NCI-H524 (cell line): Measurements from ENCODE around the gene CREB3L4.
"Not testable (repeated sequence)": the region's sequence is repeated elsewhere in the genome, so short reads cannot be mapped to it uniquely, and the experiment has no call there.

Experiments
- DNase-seq, 2 experiments: peaks; one replicate each; lab custom pipeline; 2025; lab: John Stamatoyannopoulos, UW

The CREB3L4 gene

DNA sequence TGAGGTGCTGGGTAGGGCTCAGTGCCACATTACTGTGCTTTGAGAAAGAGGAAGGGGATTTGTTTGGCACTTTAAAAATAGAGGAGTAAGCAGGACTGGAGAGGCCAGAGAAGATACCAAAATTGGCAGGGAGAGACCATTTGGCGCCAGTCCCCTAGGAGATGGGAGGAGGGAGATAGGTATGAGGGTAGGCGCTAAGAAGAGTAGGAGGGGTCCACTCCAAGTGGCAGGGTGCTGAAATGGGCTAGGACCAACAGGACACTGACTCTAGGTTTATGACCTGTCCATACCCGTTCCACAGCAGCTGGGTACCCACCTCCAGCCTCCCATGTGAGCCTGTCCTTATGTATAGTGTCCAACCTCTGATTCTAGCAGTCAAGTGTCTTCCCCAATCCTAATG, 8.2 kb upstream of the CREB3L4 start:
- DNase-seq: no peak

DNA sequence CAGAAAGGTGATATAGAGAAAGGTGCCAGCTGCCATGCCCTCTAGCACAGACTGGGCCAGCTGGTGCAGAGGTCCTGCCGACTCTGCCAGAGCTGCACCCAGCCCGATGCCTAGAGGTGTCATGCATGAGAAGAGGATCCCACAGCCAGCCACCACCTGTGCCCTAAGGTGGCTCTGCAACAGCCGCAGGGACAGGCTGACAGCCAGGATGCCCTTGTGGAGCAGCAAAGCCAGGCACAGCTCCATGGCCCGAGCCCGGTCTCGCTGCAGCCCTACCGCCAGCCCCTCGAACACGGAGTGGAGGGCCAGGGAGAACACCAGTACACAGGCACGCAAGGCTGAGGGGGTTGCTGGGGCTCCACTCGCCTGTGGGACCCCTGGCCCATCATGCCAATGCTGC, 7.5 kb upstream of the CREB3L4 start:
- DNase-seq: no peak

DNA sequence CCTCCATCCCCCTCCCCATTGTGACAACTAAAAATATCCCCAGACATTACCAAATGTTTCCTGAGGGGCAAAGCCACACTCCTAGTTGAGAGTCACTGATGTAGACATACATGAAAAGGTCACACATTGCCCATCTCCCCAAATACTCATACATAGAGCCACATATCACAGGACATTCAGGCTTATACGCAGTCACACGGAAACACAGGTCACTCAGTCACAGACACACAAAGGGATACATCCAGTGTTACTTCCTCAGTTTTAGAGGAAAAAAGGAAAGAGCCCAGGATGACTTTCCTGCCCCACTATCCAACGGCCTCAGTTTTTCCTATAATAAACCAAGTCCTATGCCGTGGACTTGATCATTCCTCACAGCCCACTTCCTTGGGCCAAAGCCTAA, 6.3 kb upstream of the CREB3L4 start:
- no peak for DNase-seq

DNA sequence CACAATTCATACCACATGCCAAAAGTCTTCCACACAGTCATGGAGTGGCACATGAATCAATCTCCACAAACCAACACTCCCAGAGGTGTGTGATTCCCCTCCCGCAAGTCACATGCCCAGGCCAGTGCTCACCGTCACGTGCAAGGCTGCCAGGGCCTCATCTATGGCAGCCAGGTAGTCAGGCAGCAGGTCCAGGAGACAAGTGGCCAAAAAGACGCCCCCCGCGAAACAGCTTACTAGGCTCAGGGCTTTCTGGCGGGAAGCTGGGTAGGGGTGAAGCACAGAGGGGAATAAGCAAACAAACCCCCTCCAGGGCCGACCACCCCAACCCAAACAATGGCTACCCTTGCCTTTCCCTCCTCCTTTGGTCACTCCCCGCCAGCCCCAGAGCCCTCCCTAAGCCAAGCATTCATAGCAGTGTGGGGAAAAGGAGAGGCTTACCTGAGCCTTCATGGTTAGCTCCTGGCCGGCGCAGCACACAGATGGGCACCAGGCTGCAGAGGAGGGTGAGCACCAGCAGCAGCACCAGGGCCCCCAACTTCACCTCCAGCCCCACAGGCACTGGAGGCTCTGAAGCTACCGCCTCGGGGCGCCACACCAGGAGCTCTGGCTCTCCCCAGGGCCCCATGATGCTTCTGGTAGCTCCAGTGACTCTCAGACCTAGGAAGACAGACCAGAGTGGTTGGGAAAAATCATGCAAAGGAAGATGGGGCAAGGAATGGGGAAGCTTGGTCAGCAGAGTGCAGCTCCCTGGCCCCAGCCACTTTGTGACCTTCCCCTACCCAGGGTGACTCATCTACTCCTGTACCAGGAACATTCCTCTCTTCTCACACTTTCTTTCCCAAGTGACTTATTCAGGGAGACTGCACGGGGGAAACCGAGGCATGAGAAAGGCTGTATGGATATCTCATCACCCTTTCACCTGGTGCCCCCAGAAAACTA, 5.3 kb upstream of the CREB3L4 start:
- DNase-seq: no peak

DNA sequence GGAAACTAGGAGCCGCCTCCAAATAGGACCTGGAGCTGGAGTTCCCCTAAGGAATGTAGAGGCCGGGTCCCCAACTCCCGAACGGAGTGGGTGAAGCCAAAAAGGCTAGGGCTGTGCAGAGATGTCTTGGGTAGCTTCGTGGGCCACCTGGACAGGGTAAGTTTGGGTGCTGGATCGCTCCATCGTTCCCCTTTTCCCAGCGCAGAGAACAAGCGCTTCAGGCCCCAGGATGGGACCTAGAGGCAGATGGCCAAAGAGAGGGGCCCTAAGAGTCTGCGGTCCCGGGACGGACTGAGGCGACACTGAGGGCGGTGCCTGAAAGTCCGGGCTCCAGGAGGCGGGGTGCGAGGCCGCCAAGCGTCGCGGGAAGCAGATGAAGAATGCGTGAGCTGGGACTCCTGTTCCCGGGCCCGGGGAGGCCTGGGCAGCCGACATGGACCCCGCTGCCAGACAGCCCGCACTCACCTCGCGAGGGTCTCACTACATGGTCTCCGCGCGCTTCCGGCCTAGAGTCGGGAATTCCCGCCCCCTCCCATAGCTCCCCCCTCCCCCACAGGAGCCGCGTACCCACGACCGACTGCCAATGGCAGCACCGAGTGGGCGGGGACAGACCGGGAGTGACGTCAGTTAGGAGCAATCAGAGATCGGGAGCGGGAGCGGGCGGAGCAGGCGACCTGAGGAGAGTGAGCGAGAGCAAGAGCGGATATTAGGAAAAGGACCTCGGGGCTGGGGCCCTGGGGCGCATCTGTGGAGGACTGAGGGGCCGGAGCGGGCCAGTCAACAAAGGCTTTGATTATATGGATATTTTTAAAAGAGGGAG, 4.5 kb upstream of the CREB3L4 start, which contains the start of gene SLC39A1:
SLC39A1 (minus strand) TSS at position 508 of the 820 bp plus-strand sequence. CDS start 822 bp downstream, outside the sequence.
- peak; percentile 89 to 97 for DNase-seq

DNA sequence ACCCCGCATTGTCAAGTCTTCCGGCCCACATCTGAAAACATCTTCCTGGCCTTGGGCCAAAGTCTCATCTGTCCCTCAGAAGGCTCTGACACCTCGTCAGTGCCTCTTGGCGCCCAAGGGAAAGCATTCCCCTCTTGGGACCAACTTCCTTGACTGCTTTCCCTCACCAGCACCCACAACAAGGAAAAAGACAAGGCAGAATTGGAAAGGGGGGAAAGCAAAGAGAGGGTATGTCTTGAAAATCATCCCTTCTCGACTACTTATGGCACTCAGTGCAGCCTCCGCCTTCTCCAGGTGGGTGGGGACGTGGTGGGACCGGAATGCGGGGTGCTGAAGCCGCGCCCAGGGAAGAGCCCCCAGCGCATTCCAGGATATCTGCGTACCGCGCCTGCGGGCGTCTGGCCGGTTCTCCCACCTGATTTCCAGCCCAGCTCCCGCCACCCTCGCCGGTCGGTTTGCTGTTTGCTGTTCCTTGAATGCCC, 3.8 kb upstream of the CREB3L4 start:
- DNase-seq: peak; percentile 47 to 50

DNA sequence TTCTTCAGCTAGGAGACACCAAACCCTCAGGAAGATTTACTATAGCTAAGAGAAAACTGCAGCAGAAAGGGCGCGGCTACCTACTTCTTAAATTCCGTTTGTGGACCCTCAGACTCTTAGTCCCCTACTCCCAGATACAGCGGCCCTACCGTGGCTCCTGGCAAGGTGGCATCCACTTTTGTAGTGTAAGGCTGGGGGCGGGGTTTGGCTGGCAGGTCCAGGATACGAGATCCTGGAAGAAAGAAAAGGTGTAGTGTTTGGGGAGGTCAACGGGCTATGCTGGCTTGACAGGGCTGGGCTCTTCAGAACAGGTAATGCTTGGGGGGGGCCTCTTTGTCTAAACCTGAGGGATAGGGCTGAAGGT, 280 bp downstream of the CREB3L4 start:
- DNase-seq: no peak

DNA sequence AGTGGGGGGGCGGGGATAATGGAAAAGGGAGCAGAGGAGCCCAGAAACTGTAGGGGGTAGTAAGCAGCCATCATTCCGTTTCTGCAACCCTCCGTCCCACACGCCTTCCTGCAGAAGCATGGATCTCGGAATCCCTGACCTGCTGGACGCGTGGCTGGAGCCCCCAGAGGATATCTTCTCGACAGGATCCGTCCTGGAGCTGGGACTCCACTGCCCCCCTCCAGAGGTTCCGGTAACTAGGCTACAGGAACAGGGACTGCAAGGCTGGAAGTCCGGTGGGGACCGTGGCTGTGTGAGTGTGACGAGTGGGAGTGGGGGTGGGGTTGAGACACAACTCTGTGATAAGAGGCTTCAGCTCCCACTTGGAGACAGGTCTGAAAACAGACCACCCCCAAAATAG, 706 bp downstream of the CREB3L4 start:
- DNase-seq: no peak

DNA sequence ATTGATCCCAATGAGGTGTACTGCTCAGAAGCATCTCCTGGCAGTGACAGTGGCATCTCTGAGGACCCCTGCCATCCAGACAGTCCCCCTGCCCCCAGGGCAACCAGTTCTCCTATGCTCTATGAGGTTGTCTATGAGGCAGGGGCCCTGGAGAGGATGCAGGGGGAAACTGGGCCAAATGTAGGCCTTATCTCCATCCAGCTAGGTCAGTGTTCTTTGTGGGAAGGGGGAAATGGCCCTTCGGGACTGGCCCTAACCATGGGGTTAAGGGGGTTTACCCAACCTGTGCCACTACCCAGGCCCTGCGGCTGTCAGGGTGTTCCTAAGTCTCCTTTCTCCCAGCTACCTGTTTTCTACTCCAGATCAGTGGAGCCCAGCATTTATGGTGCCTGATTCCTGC, 1.3 kb downstream of the CREB3L4 start:
- no peak for DNase-seq

DNA sequence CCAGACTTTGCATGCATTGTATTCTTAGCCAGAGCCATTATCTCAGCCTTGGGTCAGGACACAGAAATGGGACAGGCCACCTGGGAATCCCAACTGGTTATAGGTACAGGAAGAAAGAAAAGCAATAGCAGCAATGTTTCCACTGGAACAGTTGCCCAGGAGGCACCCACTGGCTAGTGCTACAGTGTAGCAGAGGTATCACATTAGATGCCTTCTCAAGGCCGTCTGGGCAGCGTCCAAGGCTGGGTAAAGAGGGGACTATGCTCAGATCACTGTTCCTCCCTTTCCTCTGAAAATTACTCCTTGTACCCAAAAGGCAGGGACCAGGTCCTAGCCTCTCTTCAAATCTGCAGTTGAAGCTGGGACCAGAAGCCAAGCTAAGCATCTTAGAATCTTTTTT, 2.6 kb downstream of the CREB3L4 start:
- no peak for DNase-seq

DNA sequence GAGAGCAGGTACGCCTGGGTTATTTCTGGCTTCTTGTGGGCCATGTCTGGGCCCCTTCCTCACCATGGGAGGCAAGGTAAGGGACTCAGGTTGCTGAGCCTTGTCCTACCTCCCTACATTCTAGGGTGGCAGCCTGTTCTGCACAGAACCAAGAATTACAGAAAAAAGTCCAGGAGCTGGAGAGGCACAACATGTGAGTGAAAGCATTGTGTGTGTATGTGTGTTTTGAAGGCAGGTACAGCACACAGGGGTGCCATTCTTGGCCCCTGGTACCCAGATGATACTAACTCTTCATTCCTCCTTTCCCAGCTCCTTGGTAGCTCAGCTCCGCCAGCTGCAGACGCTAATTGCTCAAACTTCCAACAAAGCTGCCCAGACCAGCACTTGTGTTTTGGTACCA, 5.4 kb downstream of the CREB3L4 start:
- DNase-seq: no peak

DNA sequence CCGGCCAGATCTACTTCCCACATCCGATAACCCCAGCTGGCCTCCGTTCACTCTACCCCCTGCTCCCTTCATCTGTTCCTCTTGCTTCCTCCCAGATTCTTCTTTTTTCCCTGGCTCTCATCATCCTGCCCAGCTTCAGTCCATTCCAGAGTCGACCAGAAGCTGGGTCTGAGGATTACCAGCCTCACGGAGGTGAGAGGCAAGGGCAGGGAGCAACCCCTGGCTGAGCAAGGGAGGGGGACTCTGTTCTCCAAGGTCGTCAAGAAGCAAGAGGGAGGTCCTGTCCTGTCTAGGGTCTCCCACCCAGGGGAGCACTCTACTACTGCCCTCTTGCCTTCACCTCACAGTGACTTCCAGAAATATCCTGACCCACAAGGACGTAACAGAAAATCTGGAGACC, 5.8 kb downstream of the CREB3L4 start:
- DNase-seq: no peak

DNA sequence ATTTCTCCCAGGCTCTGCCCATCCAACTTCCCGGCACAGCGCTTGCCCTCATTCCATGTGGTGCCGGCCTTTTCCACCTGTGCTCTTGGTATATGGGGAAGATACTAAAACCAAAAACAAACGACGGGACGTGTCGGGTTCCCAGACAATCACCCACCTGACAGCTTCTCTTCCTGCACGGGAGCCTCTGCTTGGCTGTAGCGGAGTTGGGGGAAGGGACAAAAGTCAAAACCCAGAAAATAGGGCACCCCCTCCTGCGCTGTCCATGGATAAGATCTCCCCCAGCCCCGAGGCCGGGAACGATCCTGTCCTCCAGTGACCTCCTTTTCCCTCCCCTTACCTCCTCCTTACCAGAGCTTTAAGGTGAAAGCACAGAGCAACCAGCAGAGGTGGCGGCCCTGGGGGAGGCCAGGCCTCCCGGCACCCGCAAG, 9.1 kb downstream of the CREB3L4 start:
- DNase-seq: no peak

DNA sequence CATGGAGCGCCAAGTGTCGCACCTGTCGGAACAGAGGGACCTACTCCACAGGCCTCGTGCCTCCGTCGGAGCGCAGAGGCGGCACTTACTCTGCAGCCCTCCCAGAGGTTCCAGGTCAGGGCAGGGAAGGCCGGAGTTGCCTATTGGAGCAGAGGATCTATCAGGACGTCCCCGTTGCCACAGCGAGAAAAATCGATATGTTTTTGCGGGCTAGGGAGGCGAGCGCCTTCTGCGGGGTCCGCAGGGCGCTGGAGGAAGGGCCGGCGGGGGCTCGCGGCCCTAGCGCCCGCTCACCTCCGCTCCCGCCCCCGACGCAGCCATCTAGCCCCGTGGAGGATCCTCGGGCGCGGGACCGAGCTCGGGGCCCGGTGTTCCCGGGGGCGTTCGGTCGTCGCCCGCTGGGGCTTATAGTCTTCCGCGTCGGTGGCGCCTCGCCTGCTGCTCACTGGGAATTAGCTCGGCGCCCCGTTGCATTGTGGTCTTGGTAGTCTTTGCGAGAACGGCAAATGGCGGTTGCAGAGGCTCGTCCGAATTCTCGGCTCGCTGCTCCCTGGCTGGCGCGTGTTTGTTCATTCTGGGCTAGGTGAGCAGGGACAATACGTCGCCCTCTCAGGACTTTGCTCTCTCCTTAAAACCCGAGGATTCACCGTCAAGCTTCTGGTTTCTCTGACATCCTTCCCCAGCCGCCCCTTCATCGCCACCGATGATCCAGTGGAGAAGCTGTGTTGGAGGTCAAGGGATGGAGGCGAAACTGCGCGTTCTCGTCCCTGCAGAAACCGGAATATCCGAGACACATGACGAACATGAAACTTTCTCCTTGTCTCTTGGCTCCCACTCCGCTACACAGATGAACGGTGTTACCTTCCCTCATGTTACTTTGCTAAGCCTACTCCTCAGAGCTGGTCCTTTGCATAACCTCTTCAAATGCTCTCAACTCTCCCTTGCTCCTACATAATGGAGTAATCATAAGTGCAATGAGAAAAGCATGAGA, 9.8 kb downstream of the CREB3L4 start, which contains the start of gene JTB:
JTB (minus strand) TSS at position 425 of the 991 bp plus-strand sequence; CDS start at position 3, 422 bp downstream.
- peak; percentile 55 to 70 for DNase-seq

DNA sequence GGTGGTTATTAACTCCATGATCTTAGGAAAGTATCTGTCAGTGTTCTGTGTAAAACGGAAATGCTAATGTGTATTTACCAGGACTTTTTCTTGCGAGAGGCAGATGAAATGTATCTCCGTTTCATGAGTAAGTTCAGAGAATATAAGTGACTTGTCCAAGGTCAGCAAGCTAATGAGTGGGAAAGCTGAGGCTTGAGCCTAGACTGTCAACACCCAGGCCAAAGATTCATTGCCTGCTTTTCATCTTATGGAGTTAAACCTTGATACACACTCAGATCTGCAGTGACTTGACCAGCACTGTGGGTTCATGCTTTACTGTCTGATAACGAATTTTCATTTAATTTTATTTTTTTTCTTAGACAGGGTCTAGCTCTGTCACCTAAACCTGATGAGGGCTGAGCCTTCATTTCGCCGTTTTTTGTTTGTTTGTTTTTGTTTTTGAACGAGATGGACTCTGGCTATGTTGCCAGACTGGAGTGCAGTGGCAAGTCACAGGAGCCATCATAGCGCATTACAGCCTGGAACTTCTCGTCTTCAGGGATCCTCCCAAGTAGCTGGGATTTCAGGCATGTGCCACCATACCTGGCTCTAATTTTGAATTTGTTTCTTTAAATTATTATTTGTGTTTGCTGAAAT, 10.7 kb downstream of the CREB3L4 start:
- no peak for DNase-seq

DNA sequence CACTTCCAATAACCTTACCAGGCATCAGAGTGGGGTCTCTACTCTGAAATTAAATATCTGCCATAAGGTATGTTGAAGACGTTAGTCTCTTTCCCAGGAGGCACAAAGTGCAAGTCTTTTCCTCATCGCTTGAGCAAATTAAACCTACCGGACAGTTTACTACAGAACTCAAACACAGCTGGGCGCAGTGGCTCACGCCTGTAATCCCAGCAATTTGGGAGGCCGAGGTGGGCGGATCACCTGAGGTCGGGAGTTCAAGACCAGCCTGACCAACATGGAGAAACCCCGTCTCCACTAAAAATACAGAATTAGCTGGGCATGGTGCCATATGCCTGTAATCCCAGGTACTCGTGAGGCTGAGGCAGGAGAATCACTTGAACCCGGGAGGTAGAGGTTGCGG, 11.4 kb downstream of the CREB3L4 start:
- DNase-seq: not testable (repeated sequence)

DNA sequence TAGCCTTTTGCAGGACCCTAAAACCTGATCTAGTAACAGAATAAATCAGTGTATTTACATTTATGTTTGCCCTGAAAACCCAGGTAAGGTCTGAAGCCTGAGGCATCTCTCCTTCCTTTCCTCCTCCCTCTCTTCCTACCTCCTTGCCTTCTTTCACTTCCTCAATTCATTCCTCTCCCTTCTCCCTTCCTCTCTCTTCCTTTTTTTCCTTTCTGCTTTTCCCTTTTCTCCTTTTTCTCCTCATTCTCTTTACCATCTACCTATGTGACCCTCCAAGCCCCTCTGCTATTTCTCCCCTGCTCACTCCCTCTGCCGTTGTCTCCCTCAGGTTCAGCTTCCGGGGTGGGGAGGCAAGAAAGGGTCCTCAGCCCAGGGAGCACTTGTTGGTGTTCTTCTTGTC, 14.0 kb downstream of the CREB3L4 start:
- not testable (repeated sequence) for DNase-seq

DNA sequence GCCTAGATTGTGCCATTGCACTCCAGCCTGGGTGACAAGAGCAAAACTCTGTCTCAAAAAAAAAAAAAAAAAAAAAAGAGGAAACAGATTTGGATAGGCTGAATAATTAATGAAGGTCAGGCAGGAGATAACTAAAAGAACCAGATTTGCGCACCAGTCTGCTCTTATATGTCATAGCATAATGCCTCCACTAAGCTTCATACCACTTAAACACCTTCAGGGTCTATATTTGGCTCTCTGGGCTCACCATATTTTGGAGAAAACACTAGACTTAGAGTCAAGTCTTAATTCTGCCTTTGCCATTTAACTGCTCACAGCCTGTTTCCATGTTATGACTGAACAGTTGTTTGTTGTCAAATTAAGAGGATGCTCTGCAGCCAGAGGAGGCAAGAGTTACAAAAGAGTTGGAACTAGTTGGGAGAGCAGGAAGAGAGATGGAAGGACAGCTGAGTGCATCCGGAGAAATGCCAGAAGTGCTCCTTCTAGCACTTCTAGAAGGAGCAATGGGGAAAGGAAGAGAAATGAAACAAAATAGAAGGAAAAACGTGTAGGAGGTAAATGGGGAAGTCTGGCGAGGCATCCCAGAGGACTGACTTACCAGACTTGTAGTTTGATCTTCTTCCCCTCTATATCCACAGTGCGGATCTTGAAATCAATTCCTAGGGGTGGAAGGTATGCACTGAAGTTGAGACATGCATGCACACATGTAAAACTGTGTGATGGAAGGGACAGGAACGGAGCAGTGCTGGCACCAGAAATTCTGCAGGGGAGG, 16.6 kb downstream of the CREB3L4 start:
- DNase-seq: no peak

DNA sequence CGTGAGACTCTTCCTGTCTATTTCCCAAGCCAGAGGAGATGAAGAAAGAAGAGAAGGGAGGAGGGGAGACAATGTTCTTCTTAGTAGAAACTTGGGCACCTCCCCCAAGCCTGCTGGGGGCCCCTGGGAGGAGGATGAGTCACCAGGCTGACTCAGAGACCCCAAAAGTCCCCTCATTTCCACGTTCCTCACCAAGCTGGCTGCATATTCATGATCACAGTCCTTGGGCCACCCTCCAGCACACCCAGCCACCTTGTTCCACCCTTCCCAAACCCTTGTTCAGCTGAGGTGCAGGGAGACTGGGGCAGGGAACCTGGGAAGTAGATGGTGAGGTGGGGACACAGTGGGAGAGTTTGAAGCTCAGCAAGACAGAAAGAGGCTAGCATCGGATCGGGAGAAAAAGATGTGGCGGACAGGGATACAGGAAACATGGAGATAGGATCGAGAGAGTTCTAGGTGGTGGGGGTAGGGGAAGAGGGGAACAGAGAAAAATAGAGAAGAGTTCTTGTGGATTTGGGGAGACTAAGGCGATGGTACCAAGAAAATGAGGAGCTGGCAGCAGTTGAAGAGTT, 17.7 kb downstream of the CREB3L4 start:
- no peak for DNase-seq
